CD4-positive, alpha-beta T cell treated with Interleukin-6 for 4 hours (primary cell): ENCODE results near the gene RAPGEF5.

ENCODE experiments used
- DNase-seq: peaks from one replicate; pipeline ENCODE4 v3.0.0-alpha.2; 2020; ENCODE audit warnings: mixed read lengths

The RAPGEF5 gene

GRCh38 chr7:22300839-22301238, 56.1 kb downstream of the RAPGEF5 start:
- no peak for DNase-seq

- no peak for DNase-seq
Measured at GRCh38 chr7:22296916-22297315, 60.0 kb downstream of the RAPGEF5 start.

DNA sequence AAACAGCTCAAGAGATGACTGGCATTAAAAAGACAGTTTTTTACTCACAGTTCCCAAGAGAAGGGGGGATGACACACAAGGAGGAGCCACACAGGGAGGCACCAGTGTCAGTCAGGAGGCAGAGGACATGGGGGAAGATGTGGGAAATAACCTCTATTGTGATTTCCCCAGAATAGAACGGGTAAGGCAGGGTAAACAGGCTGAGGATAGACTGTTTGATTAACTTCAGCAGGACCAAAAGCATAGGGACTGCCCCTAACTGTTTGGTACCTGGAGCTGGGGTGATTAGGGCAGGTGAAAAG, 60.7 kb downstream of the RAPGEF5 start:
- DNase-seq = no peak

DNA sequence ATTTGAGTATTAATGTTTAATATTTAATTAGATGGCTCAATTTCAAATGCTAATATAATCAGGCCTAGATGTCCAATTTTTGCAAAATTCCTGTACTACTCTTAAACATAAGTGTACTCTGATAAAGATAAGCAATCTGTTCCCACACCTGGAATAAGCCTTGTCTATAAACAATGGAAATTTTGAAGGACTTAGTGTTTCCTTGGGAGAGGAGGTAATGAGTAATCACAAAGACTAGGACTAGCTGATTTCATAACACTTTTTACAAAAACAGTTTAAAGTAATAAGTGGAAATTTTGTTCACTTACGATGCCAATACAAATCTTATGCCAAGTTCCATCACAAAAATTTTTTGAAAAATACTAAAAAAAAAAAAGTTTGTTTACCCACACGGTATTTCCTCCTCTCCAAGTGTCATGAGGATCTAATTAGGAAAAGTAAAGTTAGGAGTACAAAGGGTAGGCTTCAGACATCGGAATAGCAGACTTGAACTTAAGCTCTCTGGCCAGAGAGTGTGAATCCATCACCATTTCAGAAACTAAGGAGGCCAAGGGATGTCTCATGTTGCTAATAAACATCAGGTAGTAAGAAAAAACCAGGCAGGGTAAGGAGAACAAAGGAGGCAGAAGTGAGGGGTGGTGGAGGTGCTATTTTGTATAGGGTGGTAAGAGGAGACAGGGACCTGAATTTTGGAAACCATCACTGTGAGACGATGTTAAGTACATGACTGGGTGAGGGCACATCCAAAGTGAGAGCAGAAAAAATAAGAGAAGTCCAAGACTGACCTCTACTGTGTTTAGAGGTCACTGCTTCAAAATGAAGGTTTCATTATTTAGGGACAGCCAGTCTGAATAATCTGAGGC, 61.3 kb downstream of the RAPGEF5 start:
- no peak for DNase-seq

- DNase-seq = no peak
Measured at GRCh38 chr7:22292531-22292930, 64.4 kb downstream of the RAPGEF5 start.

DNA sequence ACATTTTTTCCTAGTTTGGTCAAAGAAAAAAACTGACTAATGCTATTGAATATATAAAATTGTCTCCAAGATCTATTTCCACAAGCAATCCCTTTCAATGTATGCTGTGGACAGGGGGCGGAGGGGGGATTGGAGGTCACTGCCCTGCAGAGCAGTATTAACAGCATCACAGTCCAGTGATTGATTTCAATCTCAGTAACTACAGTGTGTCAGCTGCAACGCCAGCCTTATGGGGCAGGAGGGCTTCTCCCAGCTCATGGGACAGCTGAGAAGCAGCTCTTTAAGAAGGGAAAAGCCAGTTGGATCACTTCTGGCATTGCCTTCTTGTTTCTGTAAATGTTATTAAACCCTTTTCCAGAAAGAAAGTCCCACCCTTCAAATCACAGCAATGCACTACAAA, 65.0 kb downstream of the RAPGEF5 start:
- no peak for DNase-seq

- no peak for DNase-seq
Measured at GRCh38 chr7:22288202-22288601, 68.8 kb downstream of the RAPGEF5 start.

DNA sequence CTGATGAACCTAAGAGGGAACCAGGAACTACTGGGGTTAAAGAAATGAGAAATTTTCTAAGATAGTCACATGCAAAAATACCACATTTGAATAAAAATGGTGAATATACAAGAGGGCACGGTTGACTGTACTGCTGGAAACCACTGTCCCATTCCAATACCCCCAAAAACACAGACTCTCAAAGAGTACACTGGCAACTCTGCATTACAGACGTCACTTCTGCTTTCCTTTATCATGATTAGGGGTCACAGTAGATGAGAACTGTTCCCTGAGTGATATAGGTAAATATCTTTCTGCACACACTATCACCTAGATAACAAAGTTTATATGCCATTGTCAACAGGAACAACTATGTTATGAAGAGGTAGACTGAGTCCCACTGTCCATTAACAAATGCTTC, 69.5 kb downstream of the RAPGEF5 start:
- DNase-seq = no peak

DNA sequence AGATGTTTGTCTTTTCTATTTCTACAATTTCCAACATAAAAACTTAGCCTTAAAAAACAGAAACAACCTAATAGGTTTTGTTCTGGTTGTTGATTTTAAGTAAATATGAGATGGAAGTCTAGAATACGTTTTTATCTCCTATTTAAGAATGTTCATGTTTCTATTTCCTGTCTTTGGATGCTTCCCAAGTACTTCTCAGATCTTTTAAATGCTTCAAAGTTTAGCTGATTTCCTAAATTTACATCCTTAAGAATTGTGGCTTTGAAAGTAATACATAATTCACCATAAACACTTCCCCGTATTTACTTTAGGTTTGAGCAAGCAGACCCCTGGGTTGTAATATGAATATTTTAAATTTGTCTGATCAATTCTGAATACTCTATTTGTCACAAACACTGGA, 70.5 kb downstream of the RAPGEF5 start:
- DNase-seq = no peak

DNA sequence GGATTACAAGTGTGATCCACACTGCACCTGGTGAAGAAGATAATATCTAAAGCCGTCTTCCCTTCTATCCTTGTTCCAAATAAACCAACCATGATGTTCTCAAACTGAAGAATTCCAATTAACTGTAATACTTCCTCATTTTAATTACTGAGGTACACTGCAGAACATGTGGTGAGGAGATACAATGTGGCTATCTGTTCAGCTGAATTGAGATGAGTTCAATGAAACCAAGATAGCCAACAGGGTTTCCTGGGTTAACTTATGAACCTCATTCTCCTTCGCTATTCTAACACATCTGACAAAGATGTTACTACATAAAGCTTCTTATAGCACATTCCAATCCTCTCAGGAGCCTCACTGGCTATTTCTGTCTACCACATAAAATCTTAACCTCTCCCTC, 75.5 kb downstream of the RAPGEF5 start:
- no peak for DNase-seq

GRCh38 chr7:22280031-22280430, 76.9 kb downstream of the RAPGEF5 start:
- no peak for DNase-seq

DNA sequence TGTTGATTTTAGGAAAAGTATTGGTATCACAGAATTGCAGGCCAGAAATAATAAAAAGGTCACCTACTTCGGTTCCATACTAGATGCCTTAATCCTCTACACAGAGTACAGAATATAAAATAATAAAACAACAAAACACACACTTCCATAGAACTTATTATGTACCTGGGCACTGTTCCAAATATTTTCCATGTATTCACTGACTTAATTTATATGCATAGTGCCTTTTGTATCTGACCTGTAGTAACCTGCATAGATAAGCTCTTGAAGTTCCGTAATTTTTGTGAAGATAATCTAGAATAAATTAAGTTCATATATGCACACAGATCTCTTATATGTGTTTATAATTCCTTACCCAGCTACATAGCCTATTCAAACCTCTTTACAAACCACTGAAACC, 78.3 kb downstream of the RAPGEF5 start:
- no peak for DNase-seq

DNA sequence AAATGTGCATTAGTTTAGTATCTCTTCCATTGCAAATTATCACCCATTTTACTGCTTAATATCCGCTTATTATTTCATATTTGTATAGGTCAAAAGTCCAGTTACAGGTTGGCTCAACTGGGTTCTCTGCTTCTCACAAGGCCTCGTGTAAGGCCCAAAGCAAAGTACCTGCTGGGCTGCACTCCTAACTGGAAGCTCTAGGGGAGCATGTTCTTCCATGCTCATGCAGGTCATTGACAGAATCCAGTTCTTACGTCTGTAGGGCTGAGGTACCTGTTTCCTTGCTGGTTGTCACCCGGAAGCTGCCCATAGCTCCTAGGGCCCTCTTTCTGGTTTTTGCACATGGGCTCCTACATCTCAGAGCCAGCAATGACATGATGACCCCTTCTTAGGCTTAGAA, 79.6 kb downstream of the RAPGEF5 start:
- no peak for DNase-seq

GRCh38 chr7:22275661-22276060, 81.3 kb downstream of the RAPGEF5 start:
- DNase-seq = no peak

GRCh38 chr7:22271311-22271710, 85.6 kb downstream of the RAPGEF5 start:
- no peak for DNase-seq

DNA sequence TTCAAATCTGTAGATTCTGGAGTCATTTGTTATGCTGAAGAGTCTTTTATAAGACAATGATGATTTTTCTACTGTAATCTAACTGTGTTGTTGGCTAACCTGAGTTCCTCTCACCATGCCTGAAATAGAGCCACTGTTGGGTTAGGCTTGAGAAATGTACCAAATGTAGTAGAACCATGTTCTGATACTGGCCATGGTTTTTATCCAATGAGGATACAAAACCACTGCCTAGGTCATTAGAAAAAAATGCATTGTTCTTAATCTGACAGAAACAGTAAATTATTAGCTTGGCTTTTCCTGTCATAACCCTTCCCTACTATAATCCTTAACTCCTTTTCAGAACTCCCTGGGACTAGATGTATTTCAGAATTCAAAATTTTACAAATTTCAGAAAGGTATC, 86.6 kb downstream of the RAPGEF5 start:
- no peak for DNase-seq

GRCh38 chr7:22269963-22270362, 87.0 kb downstream of the RAPGEF5 start:
- DNase-seq = no peak

DNA sequence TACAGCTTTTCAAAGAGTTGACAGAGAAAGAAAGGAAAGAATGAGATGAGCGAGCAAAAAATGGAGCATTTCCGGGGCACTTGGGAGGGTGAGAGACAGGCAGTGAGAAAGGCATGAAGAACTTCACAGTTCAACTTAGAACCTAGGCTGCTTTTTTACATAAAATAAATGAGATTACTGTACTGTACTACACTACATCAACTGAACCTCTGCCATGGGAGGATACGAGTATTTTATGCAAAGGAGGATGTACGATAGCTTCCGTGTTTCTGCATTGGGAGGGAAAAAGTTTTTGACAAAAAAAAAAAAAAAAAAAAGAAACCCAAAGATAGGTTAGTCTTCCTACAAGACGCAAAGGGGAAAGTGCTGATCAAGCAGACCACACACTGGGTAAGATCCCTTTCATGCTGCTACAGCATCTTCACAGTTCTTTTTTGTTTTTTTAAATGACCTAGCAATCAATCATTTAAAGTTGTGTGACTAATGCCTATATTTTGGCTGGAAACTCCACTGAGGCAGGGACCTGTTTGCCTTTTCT, 88.0 kb downstream of the RAPGEF5 start:
- DNase-seq = no peak

- no peak for DNase-seq
Measured at GRCh38 chr7:22267930-22268615, 88.9 kb downstream of the RAPGEF5 start.

- no peak for DNase-seq
Measured at GRCh38 chr7:22262538-22262937, 94.4 kb downstream of the RAPGEF5 start.

DNA sequence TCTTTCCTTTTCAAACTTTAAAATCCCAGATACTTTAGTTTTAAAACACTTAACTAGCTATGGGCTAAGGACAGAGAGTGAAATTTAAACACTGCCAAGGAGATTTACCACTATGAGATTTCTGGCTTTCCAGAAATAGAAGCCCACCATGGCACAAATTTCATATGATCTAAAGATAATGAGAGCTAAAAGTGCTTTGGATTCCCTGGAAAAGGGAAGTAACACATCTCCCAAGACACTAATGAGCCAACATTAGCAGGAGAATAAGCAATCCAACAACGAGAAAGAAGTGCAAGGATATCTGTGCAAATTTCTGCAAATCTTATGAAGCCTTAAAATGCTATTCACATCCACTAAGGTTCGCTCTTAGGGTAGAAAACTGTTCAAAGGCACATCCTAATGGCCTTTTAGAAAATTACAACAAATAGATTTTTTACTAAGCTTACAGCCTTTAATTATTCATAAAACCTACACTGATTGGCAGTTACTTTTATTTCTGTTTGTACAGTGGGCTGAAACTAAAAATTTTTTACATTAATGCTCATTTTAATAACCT, 100.3 kb downstream of the RAPGEF5 start:
- no peak for DNase-seq

DNA sequence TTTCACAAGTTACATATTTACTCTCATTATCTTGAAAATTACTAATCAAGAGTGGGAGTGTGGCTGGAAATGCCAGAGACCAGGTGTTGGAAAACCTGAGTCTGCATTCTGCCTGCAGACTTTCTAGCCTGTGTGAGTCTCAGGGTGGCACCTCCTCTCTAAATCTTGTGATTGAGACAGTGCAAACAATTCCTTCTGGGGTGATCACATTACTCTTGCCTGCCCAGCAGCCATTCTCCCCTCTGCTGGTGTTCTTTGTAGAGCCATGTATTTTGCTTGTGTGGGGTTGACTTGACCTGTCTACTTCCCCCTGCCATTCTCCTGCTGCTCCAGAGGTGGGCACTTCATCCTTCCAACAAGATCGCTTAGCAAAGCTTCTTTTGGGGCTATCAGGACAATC, 101.1 kb downstream of the RAPGEF5 start:
- DNase-seq = no peak

GRCh38 chr7:22255342-22255741, 101.6 kb downstream of the RAPGEF5 start:
- DNase-seq = no peak

DNA sequence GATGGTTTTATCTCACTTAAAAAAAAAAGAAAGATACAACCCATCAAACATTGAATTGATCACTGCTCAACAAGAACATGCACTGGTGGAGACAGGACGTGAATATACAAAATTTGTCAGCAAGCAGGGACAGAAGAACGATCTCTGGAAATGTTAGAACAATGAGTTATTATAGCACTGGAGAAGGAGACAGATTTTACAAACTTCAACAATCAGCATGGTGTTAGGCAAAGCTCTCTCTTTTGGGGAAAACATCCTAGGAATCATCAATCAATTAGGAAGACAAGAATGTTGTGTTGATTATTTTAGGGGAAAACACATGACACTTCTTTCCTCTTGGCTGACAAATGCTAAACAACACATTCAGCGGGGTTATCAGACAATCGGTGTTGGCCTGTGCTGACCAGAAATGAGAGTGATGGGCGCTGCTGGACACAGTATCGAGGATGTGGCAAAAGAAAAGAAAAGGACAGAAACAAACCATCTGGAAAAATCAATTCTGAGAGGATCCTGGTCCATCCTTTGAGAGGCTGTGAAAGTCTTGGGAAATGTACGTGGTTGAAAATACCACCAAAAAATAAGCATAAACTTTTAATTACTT, 103.9 kb downstream of the RAPGEF5 start:
- DNase-seq = no peak
